RPMI8226 (cell line): ENCODE data around the gene GABARAP.
"Not testable (repeated sequence)": the region's sequence is repeated elsewhere in the genome, so short reads cannot be mapped to it uniquely, and the experiment has no call there.

Experiments used
- DNase-seq: peaks from one replicate; pipeline ENCODE4 v3.0.0-alpha.2; 2015

Gene GABARAP

GRCh38 chr17:7260651-7261378 lies 18.6 kb upstream of the GABARAP start:
- DNase-seq: peak; percentile 79

DNA sequence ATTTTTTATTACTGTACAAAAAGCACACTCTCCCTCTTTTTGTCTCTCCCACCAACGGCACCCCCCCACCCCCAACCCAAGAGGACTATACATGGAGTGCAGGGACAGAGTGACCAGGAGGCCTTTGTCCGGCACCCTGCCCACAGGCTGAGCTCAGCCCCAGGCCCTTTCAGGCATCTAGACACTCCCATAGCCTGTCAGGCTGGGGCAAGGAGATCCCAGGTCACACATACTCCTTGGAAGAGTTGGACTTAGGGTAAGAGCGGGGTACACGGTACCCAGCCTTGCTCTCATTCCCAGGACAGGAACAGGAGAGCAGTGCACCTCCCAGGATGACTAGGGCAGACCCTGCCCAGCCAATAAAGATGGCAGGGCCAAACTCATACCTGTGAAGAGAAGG lies 17.9 kb upstream of the GABARAP start:
- DNase-seq: no peak

DNA sequence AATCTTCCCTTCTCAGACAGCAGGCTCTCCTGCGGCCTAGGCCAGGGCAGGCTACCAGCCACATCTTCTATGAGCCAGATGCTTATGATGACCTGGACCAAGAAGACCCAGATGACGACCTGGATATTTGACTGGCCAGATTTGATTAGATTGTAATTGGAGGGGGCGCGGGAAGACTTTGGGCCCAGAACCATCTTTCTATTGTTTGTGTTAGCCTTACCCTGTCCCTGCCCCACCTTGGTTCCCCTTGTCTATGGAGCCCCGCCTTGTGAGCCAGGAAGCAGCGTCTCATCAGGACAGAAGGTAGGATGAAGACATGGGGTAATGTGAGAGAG lies 17.3 kb upstream of the GABARAP start:
- DNase-seq: no peak

- no peak for DNase-seq
Measured at GRCh38 chr17:7258731-7259554, 16.7 kb upstream of the GABARAP start.

GRCh38 chr17:7256766-7257456 lies 14.7 kb upstream of the GABARAP start:
- no peak for DNase-seq

GRCh38 chr17:7254511-7254910 lies 12.3 kb upstream of the GABARAP start:
- no peak for DNase-seq

GRCh38 chr17:7253082-7253481 lies 10.8 kb upstream of the GABARAP start:
- no peak for DNase-seq

DNA sequence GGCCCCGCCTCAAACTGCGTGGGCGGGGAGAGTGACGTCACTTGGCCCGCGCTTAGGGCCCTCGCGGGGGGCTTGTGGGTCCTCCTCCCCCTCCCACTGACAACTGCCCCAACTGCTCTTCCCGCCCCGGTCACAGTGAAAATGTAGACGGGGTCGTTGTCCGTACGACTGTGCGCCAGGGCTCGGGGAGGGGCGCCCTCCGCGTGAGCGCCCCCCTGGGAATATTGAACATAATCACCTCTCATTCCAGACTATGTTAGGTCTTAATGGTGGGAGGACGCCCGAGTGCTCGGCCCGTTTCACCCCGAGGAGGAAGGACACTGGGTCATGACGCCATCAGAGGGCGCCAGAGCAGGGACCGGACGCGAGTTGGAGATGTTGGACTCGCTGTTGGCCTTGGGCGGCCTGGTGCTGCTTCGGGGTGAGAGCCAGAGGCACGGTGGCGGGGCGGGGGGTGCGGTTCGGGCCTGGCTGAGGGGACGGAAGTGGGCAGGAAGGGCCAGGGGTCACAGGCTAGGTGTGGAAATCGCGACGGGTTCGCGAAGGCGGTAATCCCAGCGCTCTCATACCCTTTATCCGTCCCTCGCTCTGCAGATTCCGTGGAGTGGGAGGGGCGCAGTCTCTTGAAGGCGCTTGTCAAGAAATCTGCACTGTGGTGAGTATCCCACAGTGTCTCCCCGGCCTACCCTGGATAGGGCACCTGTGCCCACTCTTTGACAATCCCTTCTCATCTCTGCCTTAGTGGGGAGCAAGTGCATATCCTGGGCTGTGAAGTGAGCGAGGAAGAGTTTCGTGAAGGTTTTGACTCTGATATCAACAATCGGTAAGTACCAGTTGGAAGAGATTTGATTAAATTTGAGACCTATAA lies 10.2 kb upstream of the GABARAP start, which contains the start of gene ELP5:
TSS of gene ELP5 (plus strand) at position 40 of the 868 bp plus-strand sequence. CDS start at position 376, 336 bp downstream.
- DNase-seq: peak; percentile 90

GRCh38 chr17:7251661-7252175 lies 9.5 kb upstream of the GABARAP start, which contains the start of gene CTDNEP1:
Gene CTDNEP1, minus strand, starts transcription at chr17:7251734. Its CDS starts 438 bp downstream, at chr17:7251296.
- peak; percentile 96 for DNase-seq

GRCh38 chr17:7250695-7251627 lies 8.7 kb upstream of the GABARAP start:
- DNase-seq: no peak

DNA sequence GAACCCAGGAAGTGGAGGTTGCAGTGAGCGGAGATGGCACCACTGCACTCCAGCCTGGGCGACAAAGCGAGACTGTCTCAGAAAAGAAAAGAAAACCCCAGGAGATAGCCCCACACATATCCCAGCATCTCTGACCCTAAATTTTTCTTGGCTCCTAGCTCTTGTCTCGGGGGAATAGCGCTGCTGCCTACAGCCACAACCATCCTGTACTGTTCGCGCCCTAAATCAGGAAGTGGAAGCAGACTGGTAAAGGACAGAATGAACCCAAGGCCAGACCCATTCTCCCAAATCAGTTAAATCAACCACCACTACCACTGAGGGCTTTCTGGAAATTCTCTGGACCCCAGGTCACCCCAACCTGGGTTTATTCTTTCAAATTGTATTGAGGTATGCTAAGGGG lies 7.6 kb upstream of the GABARAP start:
- DNase-seq: no peak

- DNase-seq: no peak
Measured at GRCh38 chr17:7249214-7249613, 7.0 kb upstream of the GABARAP start.

DNA sequence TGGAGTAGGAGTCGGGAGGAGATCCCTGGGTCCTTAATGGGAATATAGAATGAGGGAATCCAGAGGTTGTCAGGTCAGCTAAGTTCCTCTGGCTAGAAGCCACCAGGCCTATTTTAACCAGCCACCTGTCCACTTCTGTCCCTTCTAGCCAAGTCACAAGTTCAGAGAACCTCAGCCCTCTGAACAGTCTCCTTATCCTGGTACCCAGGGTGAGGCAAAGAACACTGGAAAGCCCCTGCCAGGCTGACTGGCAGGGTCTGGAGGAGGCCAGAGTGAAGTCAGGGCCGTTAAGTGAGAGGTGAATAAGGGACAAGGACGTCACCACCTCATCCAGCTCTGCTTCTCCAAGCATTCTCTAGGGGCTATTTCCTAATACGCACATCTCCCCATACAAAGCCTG lies 6.5 kb upstream of the GABARAP start:
- no peak for DNase-seq

DNA sequence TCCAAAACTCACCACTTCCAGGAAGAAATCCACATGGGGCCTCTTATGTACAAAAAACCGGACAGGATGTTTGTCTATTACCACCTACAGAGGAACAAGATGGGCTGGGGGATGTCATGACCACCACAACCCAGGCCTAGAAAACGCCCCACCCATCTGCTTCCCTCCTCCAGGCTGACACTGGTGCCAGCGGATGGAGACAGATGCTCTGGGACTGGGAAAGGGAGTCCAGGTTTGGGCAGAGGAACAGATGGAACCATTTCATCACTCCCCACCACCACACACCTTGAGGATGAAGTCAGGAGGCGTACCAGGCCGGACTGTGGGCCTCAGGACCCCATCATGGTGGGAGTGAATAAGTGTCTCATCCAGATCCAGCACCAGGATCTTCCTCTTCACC lies 4.5 kb upstream of the GABARAP start:
- DNase-seq: no peak

DNA sequence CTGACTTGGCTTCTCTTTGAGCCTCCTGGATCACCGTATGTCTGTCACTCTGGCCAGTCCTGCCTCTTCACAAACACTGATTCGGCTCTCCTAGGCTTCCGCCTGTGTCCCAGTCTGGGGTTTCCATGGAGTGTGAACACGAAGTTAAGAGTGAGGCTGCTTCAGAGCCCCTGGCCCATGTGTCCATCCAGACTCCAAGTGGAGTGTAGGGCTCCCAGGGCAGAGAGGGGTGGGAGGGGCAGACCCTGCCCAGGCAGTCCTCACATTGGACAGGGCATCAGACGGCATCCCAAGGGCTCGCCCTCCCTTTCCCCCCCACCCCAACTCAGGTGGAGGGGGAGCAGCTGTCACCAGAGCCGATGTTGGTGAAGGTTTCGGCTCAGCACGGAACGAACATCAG lies 1.6 kb upstream of the GABARAP start:
- DNase-seq: not testable (repeated sequence)

- DNase-seq: no peak
Measured at GRCh38 chr17:7243453-7243729, 1.1 kb upstream of the GABARAP start.

DNA sequence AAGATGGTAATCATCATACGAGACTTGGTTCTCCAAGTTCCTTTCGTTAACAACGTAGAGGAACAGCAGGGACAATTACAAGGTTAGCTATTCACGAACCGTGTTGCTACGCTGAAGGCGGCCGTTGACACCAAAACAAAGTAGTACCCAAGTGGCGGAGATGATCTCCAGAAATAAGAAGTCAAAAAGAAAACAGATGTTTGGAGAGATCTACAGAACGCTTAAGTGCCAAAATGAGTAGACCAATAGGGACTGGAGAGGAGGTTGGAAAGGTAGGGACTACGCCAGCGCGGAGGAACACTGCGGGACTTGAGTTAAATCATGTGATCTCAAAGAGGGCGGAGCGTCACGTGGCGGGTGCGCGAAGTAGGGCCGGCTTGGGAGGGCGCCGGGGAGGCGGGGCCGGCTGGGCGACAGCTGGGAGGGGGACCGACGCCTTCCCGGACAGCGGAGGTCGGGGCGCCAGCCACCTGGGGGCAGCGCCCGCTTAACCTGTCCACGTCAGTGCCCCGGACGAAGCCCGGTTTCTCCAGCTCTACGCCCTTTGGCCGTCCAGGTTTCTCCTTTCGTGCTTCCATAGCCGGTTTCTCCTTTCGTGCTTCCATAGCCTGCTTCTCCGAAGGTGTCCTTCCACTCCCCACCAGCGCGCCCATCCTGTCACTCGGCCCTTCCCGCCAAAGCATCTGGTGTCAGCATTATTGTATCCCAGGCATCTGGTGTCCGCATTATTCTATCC lies 636 bp upstream of the GABARAP start:
- DNase-seq: peak; percentile 92

GRCh38 chr17:7241090-7241733 lies 1.0 kb downstream of the GABARAP start:
- DNase-seq: no peak

- no peak for DNase-seq
Measured at GRCh38 chr17:7240375-7240774, 1.9 kb downstream of the GABARAP start.
